ENCODE results near the gene PTPRM. TPM values are rescaled to one million over a fixed set of nuclear protein-coding genes. Genes with fewer than 3 reads are reported as not detected.

The PTPRM gene
- total RNA-seq, 1 experiment from 2014 or later = 14.5 TPM

DNA sequence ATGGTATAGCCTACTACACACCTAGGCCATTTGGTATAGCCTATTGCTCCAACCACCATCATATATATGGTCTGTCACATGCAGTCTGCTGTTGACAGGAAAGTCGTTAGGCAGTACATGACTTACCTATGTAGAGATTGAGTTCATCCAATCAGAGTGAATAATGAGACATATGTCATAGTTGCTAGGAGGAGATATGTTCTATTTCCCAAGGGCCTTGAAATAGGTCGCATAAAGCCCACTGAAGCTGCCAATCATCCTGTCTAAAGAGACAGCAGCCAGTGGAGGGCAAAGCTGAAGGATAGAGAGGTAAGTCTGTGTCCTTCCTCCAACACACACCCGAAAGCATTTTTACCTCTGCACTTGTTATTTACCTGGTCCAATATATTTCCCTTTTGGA, 263.4 kb downstream of the PTPRM start:
- ChIA-PET POLR2A (no interaction called here), RAD21 (ENCODE audit: low non-redundant PET in 1 of 2, low total read pairs in 2 of 2, uncharacterized antibody in 2 of 2, unreplicated experiment in 2 of 2) (no interaction called here), CTCF (no interaction called here)
- no peaks in the 10 kb centered on the region for H3K27me3 ChIP-seq (ENCODE audit: insufficient read depth, low read length)
- ATAC-seq = peak; percentile 98
- no peaks in the 10 kb centered on the region for H3K9me2 ChIP-seq (ENCODE audit: insufficient read depth)
- no peak overlapping the region for H3K4me2 ChIP-seq (ENCODE audit: low read length)
- TF ChIP-seq, protein P1, sequence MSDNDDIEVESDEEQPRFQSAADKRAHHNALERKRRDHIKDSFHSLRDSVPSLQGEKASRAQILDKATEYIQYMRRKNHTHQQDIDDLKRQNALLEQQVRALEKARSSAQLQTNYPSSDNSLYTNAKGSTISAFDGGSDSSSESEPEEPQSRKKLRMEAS (IDR thresholded peaks at IDR 0.05) = 0 out of 2 replicates have a peak, but pooled peaks have one; percentile 19
- TF ChIP-seq SP1 (IDR thresholded peaks at IDR 0.05; ENCODE audit: low read depth) (peak; percentile 54; the same call in 1 of the 2 replicates), ELF1 (IDR thresholded peaks at IDR 0.05; ENCODE audit: borderline replicate concordance, low read depth) (no peak)
- no peaks in the 10 kb centered on the region for H3K36me3 ChIP-seq (ENCODE audit: control insufficient read depth in 1 of 2, insufficient read depth in 2 of 2, low read length in 2 of 2)
- no peak overlapping the region for H3K27ac ChIP-seq (ENCODE audit: low read depth, low read length)
- no peak overlapping the region for H2AFZ ChIP-seq (ENCODE audit: low read depth, low read length, poor library complexity, severe bottlenecking)
- DNase-seq (ENCODE audit: low read depth, low spot score) = peak; percentile 75
- no peaks in the 10 kb centered on the region for H4K20me1 ChIP-seq (ENCODE audit: insufficient read depth)
- no peaks in the 10 kb centered on the region for H3K4me1 ChIP-seq (ENCODE audit: control insufficient read depth in 1 of 2, insufficient read depth in 2 of 2, low read length in 2 of 2)
- BruUV-seq (replicated peaks) = no TSS peak
- H3K79me2 ChIP-seq (ENCODE audit: insufficient read depth, low read length) = no peaks in the 10 kb centered on the region
- intact Hi-C loops (cut with micrococcal nuclease) = no loop called here
- H3K4me3 ChIP-seq (replicated peaks in 1 of 2; ENCODE audit: low read depth in 1 of 2, low read length in 2 of 2) = no peak overlapping the region
- H3K9ac ChIP-seq (ENCODE audit: low read length) = no peak overlapping the region
- H3K9me3 ChIP-seq (ENCODE audit: control insufficient read depth in 1 of 2, insufficient read depth in 1 of 2, low read depth in 1 of 2, low read length in 2 of 2) = no peaks in the 10 kb centered on the region

DNA sequence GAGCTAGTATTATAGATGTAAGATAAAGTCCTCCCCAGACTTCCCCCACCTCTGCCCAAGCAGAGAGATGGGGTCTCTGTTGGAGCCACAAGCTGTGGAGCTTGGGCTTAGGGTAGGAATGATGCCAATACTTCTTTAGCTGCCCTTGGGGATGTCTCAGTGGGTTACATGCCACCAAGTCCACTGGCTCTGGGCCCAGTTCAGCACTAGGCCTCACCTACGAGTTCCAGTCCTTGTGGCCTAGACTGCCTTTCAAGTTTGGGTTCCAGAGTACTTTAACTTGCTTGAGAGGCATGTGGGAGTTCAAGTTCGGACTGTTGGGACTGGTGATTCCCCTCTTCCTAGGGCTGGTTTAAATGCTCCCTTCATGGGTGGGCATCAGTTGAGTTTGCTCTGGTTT, 272.4 kb downstream of the PTPRM start:
- no peak overlapping the region for H3K4me2 ChIP-seq (ENCODE audit: low read length)
- H3K27me3 ChIP-seq (ENCODE audit: insufficient read depth, low read length) = no peaks in the 10 kb centered on the region
- no peak overlapping the region for H3K27ac ChIP-seq (ENCODE audit: low read depth, low read length)
- no peak for ATAC-seq
- no peaks in the 10 kb centered on the region for H3K9me2 ChIP-seq (ENCODE audit: insufficient read depth)
- TF ChIP-seq YY1 (IDR thresholded peaks at IDR 0.05; ENCODE audit: extremely low read depth, insufficient replicate concordance, low read depth, low read length) = no peak
- CTCF ChIA-PET = no interaction called here
- no peaks in the 10 kb centered on the region for H3K79me2 ChIP-seq (ENCODE audit: insufficient read depth, low read length)
- intact Hi-C loops (cut with micrococcal nuclease) = no loop called here
- peaks cover 0 to 8% of the 10 kb centered on the region in 2 experiments; a peak in 1 of 4 replicates for H3K9me3 ChIP-seq (ENCODE audit: control insufficient read depth in 1 of 2, insufficient read depth in 1 of 2, low read depth in 1 of 2, low read length in 2 of 2)
- RAD21 ChIA-PET (ENCODE audit: low non-redundant PET in 1 of 2, low total read pairs in 2 of 2, uncharacterized antibody in 2 of 2, unreplicated experiment in 2 of 2) = no interaction called here
- H3K4me3 ChIP-seq (replicated peaks in 1 of 2; ENCODE audit: low read depth in 1 of 2, low read length in 2 of 2) = no peak overlapping the region
- no peaks in the 10 kb centered on the region for H4K20me1 ChIP-seq (ENCODE audit: insufficient read depth)
- BruUV-seq (replicated peaks) = no TSS peak
- DNase-seq (ENCODE audit: low read depth, low spot score) = no peak
- no peak overlapping the region for H2AFZ ChIP-seq (ENCODE audit: low read depth, low read length, poor library complexity, severe bottlenecking)
- H3K4me1 ChIP-seq (ENCODE audit: control insufficient read depth in 1 of 2, insufficient read depth in 2 of 2, low read length in 2 of 2) = no peaks in the 10 kb centered on the region
- H3K36me3 ChIP-seq (ENCODE audit: control insufficient read depth in 1 of 2, insufficient read depth in 2 of 2, low read length in 2 of 2) = no peaks in the 10 kb centered on the region
- H3K9ac ChIP-seq (ENCODE audit: low read length) = no peak overlapping the region
- POLR2A ChIA-PET = no interaction called here

All from HCT116 (cell line).